Choroid plexus epithelial cell (primary cell): ENCODE data around the gene GRIK1.
A peak's percentile ranks its signal among the peaks of the same experiment; 100 is the strongest.
"Not testable (repeated sequence)": the region's sequence is repeated elsewhere in the genome, so short reads cannot be mapped to it uniquely, and the experiment has no call there.

Experiments
- DNase-seq: peaks from one replicate; pipeline ENCODE4 v3.0.0-alpha.2; 2010; ENCODE audit warnings: low read depth
- H3K4me3 ChIP-seq: 2 replicates; pipeline ENCODE4 v1.5.1; 2011; ENCODE audit warnings: low read depth, mild to moderate bottlenecking, control low read depth, low read length, moderate library complexity
- TF ChIP-seq, protein P1 (sequence below): conservative IDR thresholded peaks from 2 replicates; pipeline ENCODE4 v1.5.1; 2011; ENCODE audit warnings: low read depth, mild to moderate bottlenecking, control low read depth, inconsistent platforms, low read length, moderate library complexity

Gene GRIK1

DNA sequence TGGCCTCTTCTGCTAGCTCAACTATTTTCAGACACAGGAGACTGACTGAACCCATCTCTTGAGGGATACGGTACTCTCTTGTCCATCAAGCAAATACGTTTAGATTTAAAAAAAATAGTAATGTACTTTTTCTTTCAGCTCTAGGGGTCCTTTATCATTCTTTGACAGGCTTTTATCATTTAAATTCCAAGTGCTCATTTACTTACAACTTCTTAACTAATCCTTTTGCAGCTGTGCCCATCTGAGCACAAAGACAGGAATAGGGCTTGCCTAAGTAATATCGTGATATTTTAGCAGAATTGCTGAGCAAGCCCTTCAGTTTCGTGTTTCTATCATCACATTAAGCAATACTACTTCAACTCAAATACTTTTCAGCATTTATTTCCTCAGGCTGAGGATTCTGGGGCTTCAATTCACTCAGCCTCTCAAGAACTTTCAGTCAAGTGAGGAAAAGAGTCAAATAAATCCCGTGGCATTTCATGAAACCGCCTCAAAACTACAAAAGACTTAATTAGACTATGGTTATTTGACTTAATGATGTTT is 323.5 kb downstream of the GRIK1 start:
- DNase-seq: peak; percentile 23
- H3K4me3 ChIP-seq: no peak overlapping the region
- TF ChIP-seq, protein P1, sequence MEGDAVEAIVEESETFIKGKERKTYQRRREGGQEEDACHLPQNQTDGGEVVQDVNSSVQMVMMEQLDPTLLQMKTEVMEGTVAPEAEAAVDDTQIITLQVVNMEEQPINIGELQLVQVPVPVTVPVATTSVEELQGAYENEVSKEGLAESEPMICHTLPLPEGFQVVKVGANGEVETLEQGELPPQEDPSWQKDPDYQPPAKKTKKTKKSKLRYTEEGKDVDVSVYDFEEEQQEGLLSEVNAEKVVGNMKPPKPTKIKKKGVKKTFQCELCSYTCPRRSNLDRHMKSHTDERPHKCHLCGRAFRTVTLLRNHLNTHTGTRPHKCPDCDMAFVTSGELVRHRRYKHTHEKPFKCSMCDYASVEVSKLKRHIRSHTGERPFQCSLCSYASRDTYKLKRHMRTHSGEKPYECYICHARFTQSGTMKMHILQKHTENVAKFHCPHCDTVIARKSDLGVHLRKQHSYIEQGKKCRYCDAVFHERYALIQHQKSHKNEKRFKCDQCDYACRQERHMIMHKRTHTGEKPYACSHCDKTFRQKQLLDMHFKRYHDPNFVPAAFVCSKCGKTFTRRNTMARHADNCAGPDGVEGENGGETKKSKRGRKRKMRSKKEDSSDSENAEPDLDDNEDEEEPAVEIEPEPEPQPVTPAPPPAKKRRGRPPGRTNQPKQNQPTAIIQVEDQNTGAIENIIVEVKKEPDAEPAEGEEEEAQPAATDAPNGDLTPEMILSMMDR: no peak

DNA sequence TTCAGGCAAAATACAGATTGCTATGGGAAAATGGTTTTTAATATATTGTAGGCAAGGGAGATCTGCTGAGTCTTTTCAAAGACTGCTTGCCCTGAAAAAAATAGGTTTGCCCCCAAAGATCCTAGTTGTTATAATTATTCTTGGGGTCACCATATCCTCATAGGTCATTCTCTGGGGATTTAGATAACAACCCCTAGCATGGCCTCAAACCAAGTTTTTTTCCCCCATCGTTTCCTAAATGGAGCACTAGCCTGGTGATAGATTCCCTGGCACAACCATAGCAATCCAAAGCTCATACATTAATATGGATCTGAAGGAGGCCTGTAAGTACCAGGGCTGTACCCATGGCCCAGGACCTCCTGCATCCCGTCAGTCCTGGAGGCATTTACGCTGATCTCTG is 325.9 kb downstream of the GRIK1 start:
- no peak overlapping the region for H3K4me3 ChIP-seq
- TF ChIP-seq, protein P1: no peak
- no peak for DNase-seq

DNA sequence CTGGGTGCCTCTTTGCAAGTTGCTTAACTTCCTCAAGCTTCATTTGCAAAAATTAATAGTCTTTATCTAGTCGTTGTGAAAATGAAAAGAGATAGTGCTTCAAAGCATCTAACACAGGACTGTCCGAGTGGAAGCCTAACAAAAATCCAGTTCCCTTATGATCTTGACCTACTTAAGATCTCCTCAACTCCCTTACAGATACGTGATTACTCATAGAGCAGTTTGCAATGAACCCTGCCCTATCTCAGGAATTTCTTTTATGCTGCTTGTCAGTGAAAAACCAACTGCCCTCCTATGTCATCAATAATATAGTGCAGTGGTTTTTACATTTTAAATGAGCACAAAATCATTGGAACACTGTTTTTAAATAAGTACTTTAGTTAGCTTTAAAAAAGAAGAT is 326.8 kb downstream of the GRIK1 start:
- TF ChIP-seq, protein P1: no peak
- peak; percentile 44 for DNase-seq
- no peak overlapping the region for H3K4me3 ChIP-seq

DNA sequence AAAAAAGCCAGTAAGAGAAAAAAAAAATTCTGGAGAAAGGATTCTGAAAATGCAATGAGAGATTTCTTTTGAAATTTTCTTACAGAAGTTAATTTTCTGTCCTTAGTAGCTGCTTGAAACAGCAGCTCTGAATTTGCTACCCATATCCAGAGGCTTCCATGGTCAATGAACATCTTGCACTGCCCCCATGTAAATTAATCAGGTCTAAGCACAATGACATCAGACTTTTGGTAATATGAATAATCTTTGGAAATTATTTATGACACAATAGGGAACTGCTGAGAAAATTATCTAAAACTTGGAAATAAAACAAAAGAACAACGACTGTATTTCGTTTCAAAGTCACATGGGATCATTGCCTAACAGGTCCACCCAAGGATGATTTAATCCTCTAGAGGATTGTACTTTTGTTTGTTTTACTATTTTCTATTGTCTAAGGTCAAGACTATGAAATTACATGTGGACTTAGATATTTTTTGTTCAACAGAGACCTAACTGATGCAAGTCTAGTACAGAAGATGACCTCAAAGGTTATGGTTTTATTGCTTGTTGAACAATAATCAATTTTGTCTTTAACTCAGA is 328.9 kb downstream of the GRIK1 start:
- TF ChIP-seq, protein P1: no peak
- peak; percentile 43 for DNase-seq
- H3K4me3 ChIP-seq: no peak overlapping the region

DNA sequence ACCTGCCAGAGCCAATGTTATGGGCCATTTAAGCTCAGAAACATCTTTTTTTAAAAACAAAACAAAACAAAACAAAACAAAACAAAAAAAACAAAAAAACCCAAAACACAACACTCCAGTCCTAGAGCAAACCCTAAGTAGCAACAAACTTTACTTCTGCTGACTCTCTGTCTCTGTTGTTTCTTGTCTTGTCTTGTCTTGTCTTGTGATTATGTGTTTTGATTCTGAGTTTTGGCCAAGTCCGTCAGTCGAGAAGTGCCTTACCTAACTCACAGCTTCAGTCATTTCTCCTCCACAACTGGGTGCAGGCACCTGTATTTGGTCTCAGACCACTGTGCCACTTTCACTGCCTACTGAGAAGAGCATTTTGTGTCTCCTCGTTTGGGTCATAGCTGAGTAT is 333.2 kb downstream of the GRIK1 start:
- H3K4me3 ChIP-seq: no peak overlapping the region
- DNase-seq: no peak
- TF ChIP-seq, protein P1: no peak

DNA sequence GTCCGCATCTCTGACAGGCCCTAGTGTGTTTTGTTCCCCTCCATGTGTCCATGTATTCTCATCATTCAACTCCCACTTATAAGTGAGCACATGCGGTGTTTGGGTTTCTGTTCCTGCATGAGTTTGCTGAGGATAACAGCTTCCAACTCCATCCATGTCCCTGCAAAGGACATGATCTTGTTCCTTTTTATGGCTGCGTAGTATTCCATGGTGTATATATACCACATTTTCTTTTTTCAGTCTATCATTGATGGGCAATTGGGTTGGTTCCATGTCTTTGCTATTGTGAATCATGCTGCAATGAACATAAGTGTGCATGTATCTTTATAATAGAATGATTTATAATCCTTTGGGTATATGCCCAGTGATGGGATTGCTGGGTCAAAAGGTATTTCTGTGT is 334.6 kb downstream of the GRIK1 start:
- DNase-seq, H3K4me3 ChIP-seq: not testable (repeated sequence)

DNA sequence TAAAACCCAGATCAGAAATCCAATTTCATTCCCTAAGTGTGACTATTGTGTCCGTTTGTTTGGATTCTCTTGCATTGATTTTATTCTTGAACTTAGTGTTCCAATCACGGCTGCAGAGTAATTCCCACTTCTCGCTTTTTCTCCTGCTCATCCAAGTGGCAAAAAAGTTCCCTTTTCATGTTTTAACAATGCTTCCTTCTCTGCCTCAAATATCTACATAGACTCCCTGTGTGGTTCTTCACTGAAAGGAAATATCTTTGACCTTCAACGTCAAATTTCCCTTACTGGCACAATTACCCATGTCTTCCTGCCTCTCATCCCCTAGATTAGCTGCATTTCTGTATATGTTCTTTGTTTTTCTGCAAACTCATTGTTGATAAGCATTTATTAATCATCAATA is 335.7 kb downstream of the GRIK1 start:
- DNase-seq: no peak
- no peak overlapping the region for H3K4me3 ChIP-seq
- TF ChIP-seq, protein P1: no peak

DNA sequence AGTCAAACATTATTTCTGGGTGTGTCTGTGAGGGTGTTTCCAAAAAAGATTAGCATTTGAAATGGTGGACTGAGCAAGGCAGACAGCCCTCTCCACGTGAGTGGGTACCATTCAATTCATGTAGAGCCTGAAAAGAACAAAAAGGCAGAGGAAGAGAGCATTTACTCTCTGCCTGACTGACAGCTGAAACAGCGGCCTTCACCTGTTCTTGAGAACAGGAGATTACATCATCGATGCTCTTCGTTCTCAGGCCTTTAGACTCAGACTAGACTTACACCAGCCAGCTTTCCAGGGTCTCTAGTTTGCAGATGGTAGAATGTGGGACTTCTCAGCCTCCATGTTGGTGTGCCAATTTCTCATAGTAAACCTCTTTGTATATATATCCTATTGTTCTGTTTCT is 338.7 kb downstream of the GRIK1 start:
- H3K4me3 ChIP-seq: no peak overlapping the region
- TF ChIP-seq, protein P1: no peak
- DNase-seq: no peak
